ENCODE data around the gene ENOX2.
"Not testable (repeated sequence)": the region's sequence is repeated elsewhere in the genome, so short reads cannot be mapped to it uniquely, and the experiment has no call there.

ENOX2 gene

DNA sequence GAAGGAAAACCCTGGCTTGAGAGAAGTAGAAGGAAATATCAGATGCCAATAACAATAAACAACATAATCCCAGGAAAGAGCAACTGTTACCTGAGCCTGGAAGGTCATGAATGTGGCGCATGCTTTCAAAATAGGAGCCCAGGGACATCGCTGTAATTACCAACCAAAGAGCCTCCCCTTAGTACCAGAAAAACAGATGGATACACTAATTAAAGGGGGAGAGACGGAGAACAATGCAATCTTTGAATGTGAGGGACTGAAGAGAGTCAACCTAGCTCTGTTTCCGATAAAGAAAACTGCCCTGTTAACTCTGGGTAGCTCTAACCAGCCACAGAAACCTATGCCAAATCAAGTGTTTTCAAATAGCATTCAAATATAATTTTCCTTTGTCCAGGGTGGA lies 161.4 kb downstream of the ENOX2 start:
- DNase-seq, result no peak

DNA sequence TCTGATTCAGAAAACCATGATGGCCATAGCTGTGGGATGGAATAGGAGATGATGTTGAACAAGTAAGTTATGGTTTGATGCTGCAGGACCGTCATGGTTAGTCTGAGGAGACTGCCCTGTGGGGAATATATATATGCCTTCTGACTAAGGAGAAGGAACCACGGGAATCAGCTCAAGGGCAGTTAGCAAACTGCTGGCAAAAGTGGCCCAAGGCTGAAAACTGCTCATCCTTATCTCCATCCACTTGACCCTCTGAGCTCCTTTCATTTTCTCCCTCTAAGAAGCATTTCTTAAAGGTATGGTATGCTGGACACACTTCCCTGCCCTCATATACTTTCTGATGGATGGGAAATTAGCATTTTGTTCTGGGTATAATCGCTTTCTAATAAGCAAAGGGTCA lies 161.9 kb downstream of the ENOX2 start:
- no peak for DNase-seq

GRCh38 chrX:130738638-130739195 lies 164.3 kb downstream of the ENOX2 start:
- DNase-seq, result no peak

GRCh38 chrX:130734713-130735112 lies 168.3 kb downstream of the ENOX2 start:
- no peak for DNase-seq

DNA sequence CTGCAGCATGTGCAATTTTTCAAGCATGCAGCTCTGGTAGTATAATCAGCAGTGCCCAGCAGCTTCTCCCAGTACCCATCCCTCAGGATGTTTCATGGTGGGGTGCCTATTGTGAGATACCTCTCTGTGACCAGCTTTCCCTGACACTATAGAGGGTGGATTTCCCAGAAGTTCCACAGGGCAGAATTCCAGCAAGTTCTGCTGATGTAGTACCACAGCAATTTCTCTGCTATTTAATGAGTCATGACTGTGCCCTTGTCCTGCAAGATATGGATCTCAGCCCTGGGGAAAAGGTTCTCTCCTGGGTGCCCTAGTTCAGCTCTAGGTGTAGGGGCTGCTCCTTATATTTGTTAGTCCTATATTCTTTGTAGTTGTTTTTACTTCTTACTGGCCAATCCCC lies 174.8 kb downstream of the ENOX2 start:
- no peak for DNase-seq

DNA sequence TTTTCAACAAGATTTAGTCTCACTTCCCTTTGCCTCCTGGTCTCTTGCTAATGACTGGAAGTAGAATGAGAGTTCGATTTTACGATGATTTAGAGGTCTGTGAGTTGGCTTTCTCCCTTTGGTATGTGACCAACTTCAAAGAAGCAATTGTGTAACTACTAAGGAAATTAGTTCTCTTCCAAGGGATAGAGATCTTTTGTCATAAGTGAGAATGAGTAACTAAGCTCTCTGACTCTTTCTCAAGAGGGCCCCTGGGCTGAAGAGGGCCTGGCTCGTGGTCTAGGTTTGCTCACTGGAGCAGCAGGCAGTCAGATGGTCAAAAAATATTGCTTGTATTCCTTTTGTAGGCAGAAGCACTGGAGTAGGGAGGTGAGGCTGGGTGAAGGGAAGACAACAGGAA lies 176.3 kb downstream of the ENOX2 start:
- no peak for DNase-seq

DNA sequence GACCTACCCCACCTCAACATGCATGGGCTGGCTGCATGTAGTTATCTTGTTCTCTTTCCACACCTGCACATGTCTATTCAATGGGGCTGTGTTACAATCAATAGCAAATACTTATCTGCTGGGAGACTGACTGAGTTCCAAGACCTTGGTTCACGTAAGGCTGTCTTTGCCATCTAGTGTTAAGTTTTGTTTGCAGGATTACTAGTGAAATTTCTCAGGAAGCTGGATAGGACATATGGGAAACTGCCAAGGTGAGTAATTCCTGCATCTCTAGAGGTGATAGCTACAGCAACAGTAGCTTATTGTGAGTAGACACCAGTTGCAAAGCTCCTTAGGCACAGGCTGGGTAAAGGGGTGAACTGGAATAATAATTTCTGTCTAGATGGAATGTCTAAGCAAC lies 177.5 kb downstream of the ENOX2 start:
- no peak for DNase-seq

DNA sequence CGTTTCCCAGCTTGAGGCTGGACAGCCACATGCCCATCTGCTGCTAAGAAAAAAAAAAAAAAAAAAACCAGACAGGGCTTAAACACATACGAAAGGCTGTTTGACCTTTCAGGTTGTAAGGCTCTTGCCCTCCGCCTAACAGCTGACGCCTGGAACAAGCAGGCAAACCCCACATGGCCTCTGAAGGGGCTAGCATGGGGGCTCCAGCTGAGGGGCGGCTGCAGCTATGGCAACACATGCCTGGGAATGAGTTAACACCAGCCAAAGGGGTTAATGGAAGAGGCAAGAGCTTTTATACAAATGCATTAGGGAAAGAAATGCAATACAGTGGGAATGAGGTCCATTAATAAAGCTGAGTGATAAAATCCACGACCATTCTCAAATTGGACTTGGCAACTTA lies 183.6 kb downstream of the ENOX2 start:
- no peak for DNase-seq

DNA sequence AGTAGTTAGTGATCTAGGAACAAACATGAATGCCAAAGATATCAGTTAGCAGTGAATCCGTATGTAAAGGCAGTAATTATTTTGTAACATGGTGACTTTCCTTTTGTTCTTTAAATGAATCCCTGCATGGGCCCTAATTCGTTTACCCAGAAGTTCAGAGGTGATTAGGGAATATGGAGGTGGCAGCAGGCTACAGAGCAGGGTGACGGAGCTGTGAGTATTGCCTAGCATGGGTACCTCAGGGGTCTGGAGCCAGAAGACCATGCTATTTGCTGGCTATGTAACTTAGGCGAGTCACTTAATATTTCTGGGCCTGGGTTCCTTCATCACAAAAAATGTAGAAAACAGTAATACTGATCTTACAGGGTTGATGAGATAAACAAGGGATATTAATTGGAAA lies 184.9 kb downstream of the ENOX2 start:
- DNase-seq, result no peak

DNA sequence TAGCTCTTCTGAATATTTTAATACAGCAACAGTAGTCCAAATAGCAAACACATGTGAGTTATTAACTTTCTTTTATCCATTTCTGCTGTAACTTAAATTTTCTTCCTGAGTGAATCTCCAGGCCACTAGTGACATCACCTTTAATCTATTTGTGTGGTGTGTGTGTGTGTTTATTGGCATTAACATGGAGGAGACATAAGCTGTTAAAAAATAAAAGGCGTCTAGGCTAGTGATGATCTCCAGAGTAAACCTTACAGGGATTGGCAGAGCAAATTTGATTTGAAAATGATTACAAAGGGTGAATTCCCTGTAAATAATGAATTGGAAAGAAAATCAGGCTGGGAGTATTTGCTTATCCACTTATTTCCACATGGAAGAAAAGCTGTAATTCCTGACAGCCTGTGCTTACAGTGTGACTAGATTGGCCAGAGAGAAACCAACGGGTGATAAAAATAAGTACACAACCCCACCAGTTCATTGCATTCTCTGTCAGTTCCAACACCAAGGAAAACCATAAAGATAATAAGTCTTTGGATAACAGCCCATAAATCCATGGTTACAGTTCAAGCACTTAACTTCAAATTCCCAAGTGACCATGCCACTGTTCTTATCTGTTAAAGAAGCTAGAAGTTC lies 186.1 kb downstream of the ENOX2 start:
- DNase-seq, result no peak

DNA sequence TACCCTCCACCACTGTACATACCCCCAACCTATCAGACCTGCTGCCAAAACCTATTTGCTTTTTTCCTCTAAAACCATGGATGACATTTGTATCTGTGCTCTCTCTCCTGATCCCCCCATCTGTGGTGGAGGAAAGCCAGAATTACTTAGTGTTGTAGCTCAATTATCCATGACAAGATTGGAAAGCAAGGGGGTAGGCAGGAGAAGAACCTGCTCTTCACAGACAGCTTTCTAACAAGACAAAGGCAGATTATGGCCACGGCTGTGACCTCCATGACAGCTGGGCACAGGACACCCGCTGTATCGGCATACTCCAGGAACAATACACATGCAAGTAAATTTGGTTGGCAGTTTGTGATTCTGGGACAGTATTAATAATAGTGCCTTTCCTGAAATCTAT lies 186.7 kb downstream of the ENOX2 start:
- DNase-seq, result no peak

DNA sequence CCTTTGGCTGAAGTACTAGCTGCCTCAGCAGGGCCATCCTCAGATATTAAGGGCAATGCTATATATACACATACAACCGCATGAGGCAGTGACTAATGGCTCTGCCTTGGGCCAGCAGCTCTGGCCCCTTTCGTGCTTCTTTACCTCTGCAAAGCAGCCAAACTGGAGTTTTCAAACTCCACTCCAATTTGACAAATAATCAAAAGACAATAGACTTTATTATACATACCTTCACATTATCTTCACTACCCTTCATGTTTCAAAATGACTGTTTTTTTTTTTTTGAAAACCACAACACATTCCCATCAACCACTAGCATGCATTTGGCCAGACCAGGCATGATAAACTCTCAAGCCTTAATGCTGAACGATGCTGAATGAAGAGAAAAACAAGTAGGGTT lies 187.7 kb downstream of the ENOX2 start:
- DNase-seq, result no peak

- no peak for DNase-seq
Measured at GRCh38 chrX:130714665-130715064, 188.3 kb downstream of the ENOX2 start.

DNA sequence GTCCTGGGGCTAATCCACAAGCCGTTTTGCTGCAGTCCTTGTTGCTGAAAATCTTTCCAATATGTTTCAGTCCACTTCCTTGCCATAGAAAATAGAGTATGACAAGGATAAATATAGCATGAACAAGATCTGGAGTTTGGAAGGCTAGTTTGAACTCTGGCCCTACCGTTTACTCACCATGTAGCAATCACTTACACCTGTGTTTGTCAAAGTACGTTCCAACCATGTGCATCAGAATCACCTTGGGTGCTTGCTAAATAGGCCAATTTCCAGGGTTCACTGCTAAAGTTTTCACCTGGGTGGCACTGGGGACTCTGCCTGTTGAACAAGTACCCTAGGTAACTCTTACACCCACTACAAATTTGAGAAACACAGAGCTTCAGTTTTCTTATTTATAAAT lies 188.9 kb downstream of the ENOX2 start:
- no peak for DNase-seq

GRCh38 chrX:130709178-130709577 lies 193.8 kb downstream of the ENOX2 start:
- not testable (repeated sequence) for DNase-seq

DNA sequence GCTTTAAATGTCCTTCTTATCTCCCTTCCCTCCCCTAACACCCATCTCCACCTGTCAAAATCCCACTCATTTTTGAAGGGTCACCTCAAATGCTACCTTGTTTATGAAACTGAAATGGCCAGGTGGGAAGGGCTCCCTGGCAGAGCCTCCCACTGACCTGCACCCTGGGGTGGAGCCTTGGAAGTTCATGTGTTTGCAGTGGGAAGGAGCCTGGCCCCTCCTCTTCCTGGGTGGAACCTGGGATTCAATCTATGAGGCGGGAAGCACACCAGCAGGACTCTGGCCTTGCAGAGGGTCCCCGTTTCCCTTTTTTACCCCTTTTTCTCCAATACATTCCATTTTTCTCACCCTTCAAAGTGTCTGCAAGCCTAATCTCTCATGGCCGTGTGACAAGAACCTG lies 197.4 kb downstream of the ENOX2 start:
- no peak for DNase-seq

- no peak for DNase-seq
Measured at GRCh38 chrX:130704053-130705038, 198.7 kb downstream of the ENOX2 start.

DNA sequence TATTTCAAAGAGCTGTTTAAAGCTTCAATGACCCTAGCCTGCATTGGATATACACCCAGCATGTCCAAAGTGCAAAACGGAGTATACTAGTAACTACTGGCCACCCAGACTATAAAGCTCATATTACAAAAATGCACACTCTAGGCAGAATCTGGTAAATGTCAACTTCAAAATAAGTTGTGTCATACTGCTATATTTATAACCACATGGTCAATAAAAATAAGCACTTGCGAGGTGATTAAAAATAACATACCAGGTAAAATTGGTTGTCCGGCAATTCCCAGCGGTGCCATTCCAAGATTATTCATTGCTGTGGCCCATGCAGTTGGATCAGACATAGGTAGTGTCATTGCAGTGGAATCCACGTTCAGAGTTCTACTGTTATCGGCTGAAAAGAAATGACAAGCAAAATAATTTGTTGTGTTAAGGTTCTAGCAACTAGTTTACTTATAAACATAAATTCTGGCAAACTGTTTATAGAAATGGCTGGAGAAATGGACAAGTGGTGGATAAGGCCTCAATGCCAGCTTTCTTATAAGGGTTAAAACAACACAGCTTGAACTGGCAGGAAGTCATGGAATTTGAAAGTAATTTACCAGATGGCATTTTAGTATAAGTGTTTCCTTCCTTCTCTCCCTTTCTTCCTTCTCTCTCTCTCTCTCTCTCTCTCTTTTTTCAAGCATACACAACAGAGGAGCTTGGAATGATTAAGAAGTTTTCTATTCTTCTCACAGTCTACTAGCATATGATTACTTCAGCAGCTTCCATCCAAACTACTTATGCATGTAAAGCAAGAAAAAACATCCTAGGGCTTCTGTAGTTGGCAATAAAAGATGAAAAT lies 199.9 kb downstream of the ENOX2 start:
- DNase-seq, result no peak

DNA sequence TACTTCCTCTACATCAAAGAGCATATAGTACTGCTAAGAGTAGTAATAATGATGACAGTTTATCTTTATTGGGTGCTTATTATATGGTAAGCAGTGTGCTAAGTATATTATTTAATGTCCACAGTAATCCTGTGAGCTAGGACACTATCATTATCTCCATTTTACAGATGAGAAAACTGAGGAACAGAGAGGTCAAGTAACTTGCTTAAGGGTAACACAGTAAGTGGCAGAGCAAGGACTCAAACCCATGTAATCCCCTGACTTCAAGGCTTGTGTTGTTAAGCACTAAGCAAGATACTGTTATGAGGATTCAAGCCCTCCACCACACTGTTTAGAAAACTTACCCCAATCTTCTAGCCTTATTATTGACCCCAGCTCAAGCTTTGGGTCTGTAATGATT lies 202.4 kb downstream of the ENOX2 start:
- no peak for DNase-seq

- DNase-seq, result no peak
Measured at GRCh38 chrX:130699618-130700017, 203.4 kb downstream of the ENOX2 start.

GRCh38 chrX:130696542-130696941 lies 206.5 kb downstream of the ENOX2 start:
- no peak for DNase-seq

- no peak for DNase-seq
Measured at GRCh38 chrX:130695931-130696330, 207.1 kb downstream of the ENOX2 start.

DNA sequence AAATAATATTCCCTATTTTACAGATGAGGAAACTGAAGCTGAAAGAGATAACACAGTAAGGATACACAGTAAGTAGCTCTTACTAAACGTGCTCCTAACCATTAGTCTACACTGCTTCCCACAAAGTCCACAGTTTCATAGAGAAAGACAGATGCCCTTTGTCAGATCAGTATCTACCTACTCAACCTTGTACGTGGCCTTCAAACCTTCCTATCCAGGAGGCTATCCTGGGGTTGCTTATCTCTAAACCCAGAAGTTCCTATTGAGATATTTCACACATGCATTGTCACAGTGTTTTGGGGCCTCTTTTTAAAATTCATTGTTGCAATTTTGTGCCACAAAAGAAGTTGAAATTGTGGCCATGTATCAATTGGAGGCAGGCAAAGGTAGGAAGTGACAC lies 208.0 kb downstream of the ENOX2 start:
- no peak for DNase-seq
